Measurements from ENCODE around the gene LAMB4.
"Not testable (repeated sequence)": the region's sequence is repeated elsewhere in the genome, so short reads cannot be mapped to it uniquely, and the experiment has no call there.

The LAMB4 gene

DNA sequence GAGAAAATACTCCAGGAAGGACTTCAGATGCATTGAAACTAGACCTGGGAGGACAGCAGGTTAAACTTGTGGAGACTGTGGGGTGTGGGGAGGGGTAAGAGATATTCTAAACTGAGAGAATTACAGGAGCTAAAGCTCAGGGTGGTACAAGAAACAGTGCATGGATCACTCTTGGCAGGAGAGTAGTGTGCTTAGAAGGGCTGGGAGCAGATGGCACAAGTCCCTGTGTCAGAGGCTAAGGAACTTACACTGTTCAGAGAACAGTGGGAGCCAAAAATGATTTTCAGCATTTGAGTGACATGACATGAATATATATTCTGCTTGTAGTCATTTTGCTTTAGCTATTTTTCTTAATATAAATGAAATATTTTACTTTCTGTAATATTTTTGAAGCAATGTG, 91.2 kb downstream of the LAMB4 start:
- DNase-seq = no peak

DNA sequence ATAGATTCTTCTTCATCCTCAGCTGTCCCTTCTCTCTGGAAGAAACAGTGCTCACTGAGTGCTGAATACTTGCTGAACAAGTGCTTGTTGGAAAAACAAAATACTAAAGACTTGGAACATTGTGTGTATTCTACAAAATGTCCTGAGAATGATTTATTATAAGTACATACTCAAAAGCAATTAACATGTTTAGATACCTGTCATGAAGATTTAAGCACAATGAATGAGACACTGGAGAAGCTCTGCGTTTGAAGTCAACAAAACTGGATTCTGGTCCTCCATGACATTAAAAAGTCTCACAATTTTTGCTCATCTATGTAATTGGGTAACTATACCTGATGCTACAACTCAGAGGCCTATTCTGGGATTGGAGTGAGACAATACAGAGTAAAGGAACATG, 92.4 kb downstream of the LAMB4 start:
- no peak for DNase-seq

DNA sequence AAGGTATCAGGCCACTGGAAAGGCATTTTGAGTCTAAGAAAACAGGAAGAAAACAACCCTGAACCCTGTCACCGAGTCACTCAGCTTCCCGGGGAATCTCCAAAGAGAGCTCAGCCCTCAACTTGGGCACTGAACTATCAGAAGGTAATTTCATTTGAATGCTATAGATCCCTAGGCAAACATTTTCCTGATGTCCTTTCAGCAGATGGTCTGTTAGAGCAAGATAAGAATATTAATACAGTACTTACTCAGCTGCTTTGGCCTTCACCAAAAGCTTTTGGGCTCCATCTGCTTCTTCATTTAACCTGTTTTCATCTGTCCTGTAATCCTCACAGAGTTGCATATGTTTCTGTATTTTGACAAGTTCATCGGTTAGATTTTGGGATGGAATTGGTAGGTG, 93.0 kb downstream of the LAMB4 start:
- no peak for DNase-seq

DNA sequence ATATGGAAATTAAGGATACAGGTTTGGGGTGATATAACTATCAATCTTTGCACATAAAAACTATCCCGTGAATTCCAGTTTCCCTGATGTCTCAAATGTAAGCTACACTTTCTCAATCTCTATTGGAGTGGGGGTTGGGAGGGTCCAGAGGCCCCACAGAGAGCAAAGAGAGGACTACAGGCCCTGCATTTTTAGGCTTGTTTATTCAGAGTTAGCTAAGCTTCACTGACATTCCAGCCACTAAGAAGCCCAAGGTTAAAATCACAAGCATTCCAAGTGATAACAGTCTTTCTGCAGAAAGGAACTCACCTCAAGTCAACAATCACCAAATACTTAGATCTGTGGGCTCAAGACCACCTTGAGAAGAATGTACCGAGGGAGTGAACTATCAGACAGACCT, 95.6 kb downstream of the LAMB4 start:
- no peak for DNase-seq

DNA sequence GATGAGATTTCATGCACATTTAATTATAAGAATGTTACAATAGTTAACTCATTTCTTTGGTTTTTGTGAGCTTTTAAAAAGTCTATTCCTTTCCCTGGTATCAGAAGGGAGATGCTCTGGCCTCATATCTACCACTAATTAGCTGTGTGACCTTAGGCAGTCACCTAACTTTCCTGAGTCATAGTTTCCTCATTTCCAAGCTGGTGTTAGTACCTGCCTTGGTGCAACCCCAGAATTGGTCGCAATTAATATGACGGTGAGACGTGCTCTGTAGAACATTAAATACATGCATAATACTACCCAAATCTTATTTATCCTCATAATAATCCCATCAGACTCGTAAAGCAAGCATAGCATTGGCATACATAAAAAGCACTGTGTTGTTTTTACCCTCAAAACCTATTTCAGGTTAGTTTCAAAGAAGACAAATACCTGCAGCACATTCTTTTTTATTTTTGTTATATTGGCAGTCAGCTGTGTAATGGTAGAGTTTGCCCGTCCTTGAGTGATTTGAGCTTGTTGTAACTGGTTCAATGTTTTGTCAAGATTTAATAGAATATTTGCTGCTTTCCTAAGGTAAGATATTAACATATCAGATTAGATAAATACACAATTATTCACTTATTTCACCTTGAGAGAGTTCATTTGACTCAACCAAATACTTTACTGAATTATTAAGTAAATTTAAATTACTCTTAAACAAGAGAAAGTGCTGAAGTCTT, 96.2 kb downstream of the LAMB4 start:
- DNase-seq = no peak

DNA sequence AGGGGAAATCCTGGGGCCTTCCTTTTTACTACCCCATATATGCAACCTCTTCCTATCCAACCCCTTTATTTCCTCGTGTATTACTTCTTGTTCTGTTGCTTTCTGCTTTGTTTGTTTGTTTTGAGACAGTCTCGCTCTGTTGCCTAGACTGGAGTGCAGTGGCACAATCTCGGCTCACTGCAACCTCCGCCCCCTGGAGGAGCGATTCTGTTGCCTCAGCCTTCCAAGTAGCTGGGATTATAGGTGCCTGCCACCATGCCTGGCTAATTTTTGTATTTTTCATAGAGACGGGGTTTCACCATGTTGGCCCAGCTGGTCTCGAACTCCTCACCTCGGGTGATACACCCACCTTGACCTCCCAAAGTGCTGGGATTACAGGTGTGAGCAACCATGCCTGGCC, 96.9 kb downstream of the LAMB4 start:
- not testable (repeated sequence) for DNase-seq

DNA sequence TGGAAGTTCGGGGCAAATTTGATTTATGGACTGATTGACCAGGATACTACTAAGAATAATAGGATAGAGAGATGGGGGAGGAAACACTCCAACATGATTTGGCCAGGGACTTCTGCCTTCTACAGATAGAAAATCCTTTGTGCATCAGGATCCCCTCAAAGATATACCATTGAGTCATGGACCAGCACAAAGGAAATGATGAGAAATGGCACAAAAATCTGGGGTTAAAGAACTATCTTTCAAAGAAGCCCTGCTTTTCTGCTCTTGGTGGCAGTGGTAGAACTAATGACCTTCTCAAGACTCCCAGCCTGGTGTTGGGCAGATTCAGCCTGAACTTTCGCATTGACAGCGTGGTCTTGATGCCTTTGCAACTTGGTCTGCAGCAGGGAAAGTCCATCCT, 99.6 kb downstream of the LAMB4 start:
- DNase-seq = no peak

DNA sequence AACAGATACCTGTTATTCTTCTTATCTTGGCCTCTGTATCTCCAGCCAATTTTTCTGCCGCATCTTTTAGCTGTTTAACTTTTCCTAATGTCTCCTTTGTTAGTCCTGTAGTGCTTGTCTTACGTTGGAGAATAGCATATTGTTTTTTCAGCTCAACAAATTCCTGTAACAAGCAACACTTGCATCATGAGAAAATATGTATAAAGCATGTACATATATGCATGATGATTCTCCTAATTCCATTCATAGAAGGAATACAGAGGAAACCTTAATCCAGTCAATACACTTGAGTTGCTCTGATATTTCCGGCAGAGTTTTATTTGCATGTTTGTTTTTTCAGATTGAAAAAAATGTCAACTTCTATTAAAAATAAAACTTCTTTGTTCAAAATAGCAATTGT, 101.1 kb downstream of the LAMB4 start:
- no peak for DNase-seq

DNA sequence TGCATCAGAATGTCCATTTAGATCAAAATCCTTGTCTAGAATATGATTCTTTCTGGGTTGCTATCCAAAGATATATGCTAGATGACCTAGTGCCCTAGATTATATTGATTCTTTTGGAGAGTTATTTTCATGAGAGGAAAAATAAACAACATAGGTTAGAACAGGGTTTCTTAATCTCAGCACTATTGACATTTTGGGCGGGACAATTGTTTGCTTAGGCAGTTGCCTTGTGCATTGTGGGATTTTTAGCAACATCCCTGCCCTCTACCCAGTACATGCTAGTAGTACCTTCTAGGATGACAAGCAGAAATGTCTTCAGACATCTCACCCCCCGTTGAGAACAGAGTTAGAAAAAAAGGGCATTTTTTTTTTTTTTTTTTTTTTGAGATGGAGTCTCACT, 102.0 kb downstream of the LAMB4 start:
- DNase-seq = no peak

DNA sequence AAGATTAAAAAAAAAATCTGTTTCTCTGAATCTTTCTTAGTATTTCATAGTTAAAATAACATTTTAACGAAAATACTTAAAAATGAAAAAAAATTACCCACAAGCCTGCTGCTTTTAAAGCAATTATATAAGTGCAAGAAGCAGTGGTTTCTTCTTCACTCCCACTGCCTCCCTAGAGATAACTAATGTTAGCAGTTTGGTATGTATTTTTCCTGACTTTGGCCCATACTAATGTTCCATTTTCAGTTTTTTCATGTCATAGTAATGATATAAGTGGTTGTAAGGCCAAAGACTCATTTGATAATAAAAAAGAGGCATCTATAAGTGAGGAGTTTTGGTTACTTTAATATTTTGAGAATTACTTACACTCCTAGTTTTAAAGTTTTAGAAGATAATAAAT, 102.9 kb downstream of the LAMB4 start:
- DNase-seq = no peak

DNA sequence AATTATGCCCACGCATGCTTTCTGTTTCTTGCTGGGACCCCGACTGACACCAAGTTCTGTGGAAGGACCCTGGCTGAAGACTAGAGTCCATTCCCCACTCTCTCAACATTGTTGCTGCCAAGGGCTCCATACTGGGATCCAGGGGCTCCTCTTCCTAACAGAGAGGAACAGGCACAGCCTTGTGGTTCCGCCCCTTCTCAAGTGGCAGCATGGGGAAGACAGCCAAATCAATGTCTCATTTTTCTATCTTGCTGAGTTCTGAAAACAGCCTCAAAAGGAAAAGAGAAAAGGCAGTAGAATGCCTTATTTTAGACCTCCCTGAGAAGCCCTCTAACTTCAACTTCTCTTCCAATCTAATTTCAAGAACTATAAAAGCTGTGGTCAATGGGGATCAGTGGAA, 103.5 kb downstream of the LAMB4 start:
- no peak for DNase-seq

DNA sequence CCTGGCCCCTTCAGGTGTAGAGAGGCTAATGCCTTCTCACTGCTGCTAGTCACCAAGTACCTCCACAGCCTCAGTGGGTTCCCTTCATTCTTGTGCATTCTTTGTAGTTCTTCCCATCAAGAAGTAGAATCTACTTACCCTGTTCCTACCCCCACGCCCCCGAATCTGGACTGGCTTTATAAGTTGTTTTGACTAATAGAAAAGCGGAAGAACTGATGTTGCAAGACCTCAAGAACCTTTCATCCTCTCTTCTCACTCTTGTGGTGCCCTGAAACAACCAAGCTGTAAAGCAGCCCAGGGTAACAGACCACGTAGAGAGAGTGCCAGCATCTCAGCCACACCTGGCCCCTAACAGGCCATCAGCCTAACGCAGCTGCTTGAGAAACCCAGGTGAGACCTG, 104.0 kb downstream of the LAMB4 start:
- no peak for DNase-seq

DNA sequence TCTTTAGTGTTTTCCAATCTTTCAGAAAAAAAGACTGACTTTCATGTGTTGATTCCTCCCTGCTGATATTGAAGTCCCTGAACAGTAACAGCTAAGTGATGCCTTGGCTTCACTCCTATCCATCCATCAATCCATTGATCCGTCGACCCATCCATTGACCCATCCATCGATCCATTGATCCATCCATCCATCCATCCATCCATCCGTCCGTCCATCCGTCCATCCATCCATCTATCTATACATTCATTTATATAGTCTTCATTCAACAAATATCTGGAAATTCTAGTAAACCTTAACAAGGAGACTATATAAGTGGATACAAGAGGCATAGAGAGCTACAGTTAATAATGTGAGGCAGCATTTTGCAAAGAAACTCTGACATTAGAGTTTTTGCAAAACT, 105.6 kb downstream of the LAMB4 start:
- DNase-seq = no peak

DNA sequence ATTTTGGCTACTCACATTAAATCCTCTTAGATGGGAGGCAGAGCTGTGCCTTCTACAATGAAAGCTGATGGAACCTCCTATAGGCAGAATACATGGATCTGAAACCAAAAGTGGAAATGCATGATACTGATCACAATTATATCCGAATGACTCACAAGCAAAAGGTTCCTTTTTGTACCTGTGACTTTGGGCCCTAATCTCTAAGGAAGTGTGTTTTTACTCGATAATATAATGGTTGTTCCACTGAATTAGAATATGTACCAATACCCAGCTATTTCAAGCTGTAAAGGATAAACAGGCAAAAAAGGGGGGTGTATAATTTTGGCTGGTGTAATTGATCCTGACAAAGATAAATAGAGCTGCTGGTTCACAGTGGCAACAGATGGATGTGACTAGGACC, 109.6 kb downstream of the LAMB4 start:
- no peak for DNase-seq

DNA sequence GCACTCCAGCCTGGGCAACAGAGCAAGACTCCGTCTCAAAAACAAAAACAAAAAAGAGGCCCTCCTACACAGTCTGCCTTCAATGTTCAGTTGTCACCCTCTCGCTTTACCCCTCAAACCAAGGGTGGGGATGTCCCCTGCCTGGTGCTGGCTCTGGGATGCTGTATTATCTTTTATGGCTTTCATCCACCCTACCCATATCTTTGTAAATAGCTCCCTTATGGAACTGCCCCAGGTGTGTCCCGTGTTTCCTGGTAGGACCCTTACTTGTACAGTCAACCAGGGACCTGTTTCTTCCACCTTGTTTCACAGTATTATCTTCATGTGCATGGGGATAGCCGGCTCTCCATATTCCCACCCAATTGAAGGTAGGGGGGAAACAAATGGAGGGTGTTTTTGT, 111.5 kb downstream of the LAMB4 start:
- DNase-seq = no peak

DNA sequence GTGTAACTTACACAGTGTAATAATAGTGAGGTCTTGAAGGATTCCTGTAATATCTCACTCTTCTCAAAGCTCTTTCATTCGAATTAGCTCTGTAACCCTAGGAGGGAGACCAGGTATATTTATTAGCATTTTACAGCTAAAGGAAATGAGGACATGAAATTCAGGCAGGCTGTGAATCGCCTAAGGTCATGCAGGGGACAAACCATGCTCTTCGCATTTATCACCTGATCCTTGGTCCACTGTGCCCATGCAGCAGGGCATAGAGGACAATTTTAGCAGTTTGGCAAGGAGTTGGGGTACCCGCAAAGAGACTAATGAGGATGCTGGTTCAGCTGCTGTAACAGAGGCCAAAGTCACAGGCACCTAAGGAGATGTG, 112.4 kb downstream of the LAMB4 start:
- no peak for DNase-seq

DNA sequence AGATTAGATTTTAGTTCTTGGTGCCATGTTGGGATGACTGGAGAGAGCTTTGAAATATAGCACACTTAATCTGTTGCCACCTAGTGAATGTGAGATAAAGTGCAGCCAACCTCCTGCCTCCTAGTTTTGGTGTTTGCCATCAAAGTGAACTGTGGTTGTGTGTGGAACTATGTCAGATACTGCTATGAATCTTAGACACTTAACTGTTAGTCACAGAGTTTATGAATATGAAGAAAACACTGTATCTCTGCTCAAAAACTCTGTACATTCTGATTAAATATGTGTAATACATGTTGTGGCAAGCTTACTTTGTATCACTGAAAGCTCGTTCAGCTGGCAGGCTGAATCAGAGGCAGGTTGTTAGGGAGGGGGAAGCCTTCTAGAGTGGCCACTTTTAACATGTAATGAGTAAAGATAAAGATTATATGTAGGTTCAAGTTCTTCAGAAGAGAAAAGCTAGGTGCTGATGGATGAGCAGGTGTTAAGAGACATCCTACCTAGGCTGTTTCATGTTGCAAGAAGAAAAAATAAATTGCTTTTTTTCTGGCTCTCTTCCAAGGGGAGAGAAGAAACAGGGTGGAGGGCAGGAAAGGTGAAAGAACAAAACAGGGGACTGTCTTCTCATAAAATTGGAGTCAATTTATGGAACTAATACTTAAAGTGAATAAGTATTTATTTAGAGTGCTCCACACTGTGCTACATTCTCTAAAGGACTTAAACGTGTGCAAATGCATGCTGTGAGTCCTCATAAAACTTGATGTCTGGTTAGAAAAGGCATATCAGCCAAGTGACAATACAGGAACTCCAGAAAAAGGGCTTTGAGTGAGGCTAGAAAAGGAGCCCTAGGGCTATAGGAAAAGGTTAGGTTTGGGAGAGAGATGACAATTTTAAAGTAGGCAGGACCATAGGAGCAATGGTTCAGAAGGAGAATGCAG, 113.1 kb downstream of the LAMB4 start:
- DNase-seq = no peak

DNA sequence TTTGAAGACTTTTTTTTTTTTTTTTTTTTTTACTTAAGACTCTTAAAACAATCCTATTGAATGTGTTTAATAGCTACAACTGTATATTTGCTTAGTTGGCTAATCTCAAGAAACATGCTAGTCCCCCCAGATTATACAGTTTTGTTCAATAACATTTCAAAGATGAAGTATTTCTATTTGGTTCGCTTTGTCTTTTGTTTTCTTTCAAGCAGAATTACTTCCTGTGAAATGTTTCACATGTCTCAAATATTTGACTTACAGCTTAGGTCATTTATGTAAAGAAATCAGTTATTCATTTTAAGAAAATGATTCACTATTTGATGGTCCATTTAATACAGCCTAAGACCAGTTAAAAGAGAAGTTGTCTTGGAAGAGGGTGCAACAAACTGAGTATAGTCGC, 114.4 kb downstream of the LAMB4 start:
- DNase-seq = no peak

DNA sequence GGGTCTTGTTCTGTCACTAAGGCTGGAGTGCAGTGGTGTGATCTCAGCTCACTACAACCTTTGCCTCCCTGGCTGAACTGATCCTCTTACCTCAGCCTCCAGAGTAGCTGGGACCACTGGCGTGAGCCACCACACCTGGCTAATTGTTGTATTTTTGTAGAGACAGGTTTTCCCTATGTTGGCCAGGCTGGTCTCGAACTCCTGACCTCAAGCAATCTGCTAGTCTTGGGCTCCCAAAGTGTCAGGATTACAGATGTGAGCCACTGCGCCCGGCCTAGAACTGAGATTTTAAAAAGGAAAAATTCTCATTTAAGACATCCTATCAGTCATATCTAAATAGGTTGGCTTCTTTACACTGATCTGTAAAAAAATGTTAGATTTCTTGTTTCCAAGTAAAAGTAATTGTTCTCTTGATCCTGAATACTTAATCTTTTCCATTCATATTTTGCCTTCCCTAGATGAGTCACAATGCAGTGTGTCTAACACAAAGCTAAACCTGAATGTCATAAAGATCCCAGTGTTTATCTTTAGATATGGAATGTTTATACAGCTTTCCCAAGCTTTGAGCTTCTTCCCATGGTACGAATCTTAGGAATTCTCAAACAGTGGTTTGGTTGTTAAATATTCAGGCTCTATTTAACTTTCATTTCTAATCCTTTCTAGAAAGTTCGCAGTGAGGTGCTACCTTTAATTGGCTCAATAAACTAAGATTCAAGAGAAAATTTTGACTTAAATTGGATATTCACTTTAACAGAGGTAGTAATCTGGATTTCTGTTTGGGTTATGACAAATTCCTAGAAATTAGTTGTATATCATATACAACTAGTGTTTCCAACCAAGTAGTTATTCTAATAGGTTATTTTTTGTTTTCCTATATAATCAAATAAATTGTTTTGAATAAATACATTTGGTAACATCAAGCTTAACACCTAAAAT, 115.1 kb downstream of the LAMB4 start:
- DNase-seq = no peak

DNA sequence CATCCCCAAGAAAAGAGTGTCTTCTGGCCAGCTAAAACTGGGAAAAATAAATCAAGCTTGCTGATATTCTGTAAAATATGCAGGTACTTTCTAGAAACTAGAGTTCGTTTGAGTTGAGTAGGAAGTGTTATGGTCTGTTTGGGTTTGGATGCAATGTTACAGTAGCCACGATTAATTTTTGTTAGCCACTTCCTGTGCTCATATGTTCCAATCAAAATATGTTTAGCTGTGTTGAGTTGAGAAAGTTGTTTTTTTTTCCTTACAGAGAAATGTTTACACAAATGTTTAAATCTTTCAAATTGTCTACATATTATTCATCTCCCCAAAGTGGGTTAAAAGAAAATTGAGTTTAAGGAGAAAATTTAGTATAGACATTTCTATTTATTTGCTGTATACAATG, 115.9 kb downstream of the LAMB4 start:
- no peak for DNase-seq

DNA sequence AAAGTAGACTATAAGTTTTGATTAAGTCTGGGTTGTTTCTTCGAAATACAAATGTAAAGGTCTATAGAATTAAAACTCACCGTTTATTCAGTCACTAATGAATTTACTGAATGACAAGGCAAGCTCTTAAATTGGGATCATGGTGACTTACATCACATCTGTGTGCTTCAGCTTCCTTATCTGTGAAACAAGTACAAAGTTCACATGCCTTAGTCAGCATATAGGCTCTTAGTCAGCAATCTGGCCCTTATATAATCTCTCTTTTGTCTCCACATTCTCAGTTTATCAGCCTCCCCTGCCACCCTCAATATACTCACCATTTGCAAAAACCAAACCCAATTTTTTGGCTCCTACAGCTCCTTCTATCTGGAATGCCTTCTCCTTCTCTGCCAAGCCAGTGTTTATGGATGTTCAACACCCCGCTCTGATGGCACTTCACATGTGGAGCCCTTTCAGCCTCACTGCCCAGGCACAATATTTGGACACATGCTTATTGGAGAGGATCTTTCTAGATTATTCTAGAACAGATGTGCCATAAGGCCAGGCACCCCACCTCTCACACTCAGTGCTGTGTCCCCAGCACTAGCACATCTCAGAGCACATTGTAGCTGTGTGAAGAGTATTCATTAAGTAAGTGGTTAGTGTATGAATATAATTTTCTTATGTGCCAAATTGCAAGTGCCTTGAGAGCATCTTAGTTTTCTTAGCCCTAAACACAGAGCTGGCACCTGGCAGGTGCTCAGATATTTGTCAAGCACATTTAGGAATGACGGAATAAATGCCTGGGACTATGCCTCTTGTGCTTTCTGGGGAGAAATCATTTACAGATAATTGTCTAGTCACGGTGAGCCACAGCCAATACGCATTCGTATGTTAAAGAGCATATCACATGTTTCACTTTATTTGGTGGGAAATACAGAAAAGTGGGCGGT, 117.4 kb downstream of the LAMB4 start:
- DNase-seq = no peak

DNA sequence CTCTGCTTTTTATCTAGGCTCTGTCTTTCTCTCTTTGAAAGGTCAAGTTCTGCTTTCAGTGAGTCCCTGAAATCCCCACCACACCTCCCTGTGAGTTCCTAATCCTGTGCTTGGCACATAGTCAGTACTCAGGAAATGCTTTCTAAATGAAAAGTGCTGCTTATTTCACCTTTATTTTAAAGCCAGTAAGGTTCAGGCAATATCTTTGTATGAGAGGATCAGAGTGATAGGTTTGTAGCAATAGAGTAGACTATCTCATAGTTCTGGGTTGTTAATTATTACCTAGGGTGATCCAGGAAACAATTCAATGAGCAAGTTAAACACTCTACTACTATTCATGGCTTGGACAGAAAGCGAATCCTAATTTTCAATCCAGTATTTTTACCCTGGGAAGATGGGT, 119.8 kb downstream of the LAMB4 start:
- DNase-seq = no peak

All from CD4-positive, alpha-beta T cell treated with Interleukin-4 for 1 hour (primary cell).